GM19193 (cell line): ENCODE measurements around the gene HOXD13.

ENCODE experiments used
- POLR2A ChIP-seq: IDR thresholded peaks from 4 replicates; pipeline ENCODE4 v1.6.1; 2011; ENCODE audit not compliant: insufficient read depth, insufficient read length; ENCODE audit errors: extremely low read depth

The HOXD13 gene

DNA sequence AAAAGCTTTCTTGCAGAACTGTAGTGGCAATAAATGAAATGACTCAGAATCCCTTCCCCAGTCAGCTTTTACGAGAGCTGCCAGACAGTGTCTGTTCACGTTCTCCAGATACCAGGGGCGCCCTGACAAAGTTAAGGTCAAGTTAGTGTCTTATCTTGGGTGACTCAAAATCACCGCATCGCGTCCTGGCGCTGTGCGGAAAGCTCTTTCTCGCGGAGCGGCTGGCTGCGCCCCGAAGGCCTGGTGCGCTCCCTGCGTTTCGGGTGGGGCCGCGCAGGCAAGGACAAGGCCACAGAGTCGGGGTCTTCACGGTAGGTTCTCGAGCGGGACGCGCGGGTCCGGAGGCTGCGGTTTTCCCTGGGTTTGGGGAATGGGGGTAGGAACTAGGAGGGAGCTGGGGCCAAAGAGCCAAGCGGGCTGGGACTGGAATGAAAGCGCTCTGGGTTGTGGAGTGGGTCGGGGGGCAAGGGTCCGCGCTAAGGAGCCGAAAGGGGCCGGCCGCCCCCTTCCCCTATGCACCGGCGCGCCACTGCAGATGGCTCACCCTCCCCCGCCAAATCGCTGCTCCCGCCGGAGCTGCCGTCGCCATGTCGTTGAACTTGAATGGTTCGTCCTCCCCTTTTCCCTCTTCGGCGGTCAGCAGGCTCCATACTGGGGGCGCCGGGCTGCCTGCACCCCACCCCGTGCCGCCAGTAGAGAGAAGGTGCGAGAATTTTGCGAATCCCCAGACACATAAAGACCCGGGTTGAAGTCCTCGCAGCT, 12.0 kb downstream of the HOXD13 start:
- no peak for TF ChIP-seq POLR2A

- no peak for TF ChIP-seq POLR2A
Observed at GRCh38 chr2:176105078-176105729, 12.7 kb downstream of the HOXD13 start.

- TF ChIP-seq POLR2A = no peak
Observed at GRCh38 chr2:176105730-176106580, 13.4 kb downstream of the HOXD13 start.

DNA sequence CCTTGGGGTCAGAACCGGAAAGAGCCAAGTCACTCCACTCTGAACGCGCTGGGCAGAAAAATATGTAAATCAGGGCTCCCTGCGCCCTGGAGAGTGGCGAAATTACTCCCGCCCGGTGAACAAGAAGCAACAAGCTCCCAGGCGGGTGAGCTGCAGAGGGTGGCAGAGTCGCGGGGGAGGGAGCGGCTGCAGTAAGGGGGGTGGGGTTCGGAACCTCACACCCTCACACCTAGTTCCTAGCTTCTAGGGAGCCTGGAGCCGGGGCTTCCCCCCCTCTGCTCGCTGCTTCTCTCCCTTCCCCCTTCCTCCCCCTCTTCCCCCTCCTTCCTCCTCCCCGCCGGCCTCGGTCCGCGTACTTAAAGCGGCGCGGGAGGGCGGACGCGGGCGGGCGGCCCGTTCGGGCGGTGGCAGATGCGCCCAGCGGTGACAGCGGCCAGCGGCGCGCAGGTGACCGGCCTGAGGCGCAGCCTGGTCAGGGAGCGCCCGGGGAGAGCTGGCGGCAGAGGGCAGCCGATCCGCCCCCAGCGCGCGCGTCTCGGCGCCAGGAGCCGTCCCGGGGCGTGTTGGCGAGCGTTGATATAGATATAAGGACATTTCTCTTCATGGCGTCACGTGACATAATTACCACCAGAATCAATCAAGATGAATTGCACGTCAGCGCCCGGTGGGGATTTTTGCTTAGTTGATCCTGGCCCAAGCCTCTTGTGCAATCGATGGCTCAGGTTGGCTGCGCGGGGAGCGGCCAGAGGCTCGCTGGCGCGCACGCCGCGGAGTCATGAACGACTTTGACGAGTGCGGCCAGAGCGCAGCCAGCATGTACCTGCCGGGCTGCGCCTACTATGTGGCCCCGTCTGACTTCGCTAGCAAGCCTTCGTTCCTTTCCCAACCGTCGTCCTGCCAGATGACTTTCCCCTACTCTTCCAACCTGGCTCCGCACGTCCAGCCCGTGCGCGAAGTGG, 14.3 kb downstream of the HOXD13 start, which contains the start of gene HOXD11:
HOXD11 (plus strand) TSS at position 700 of the 959 bp plus-strand sequence; CDS start at position 776, 76 bp downstream.
- TF ChIP-seq POLR2A = no peak

DNA sequence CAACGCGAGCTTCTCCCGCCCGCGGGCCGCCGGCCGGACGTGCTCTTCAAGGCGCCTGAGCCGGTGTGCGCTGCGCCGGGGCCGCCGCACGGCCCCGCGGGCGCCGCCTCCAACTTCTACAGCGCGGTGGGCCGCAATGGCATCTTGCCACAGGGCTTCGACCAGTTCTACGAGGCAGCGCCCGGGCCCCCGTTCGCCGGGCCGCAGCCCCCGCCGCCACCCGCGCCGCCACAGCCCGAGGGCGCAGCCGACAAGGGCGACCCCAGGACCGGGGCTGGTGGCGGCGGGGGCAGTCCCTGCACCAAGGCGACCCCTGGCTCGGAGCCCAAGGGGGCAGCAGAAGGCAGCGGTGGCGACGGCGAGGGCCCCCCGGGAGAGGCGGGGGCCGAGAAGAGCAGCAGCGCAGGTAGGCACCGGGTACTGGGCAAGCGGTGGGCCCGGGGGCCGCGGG, 15.2 kb downstream of the HOXD13 start:
- TF ChIP-seq POLR2A = no peak

DNA sequence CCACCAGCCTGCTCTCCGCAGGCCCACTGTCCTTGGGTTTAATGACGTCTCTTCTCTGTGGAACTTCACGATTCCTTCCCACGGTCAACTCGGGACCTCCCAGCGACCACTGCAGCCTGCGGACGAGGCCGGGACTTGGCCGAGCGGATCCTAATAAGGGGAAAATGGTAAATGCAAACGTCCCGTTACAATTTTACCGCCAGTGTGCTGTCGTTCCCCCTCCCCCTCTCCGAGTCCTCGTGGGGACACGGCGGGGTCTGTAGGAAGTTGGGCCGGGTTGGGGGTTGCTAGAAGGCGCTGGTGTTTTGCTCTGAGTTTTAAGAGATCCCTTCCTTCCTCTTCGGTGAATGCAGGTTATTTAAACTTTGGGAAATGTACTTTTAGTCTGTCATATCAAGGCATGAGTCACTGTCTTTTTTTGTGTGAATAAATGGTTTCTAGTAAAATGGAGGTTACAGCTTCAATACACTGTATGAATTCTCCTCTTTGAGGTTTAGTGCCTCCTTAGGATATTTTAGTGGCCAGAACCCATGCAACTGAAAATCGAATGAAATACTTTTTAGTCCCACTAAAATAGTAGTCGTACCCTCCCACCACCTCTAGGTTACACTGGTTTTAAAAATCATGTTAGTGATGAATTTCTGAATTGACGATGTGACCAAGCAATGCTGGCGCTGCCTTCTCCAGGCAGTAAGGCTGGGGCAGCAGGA, 16.8 kb downstream of the HOXD13 start:
- no peak for TF ChIP-seq POLR2A

DNA sequence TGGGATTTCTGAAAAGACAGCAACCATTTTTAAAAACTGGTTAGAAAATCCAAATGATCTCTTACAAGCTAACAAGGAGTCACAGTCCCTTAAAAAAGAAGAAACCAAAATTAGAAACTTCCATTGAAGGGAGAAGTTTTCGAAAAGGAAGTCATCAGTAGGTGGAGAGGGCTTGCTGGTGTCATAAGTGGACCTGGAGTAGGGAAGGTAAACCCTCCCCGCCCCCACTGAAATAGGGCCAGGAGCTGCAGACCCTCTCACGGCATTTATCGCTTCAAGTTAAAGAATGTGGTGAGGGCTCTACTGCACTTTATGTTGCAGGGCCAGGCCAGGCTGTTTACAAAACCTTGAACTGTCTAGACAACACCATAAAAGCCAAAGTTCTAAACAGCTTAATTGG, 17.4 kb downstream of the HOXD13 start:
- TF ChIP-seq POLR2A = no peak

GRCh38 chr2:176110415-176111308, 18.1 kb downstream of the HOXD13 start:
- TF ChIP-seq POLR2A = no peak

DNA sequence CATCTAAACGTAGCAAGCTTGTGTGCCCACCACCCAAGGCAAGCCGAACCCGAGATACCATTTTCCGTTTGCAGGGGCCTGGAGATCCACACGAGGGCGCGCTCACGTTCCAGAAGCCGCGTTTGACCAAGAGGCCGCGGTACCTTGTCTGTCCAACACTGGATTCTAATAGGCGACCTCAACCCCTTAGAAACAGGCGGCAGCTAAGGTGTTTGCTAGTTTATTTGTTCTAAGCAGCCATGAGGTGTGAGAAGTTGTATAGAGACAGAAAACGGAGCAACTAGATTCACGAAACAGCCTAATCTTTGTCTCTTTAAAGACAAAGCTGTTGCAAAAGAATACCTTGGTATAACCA, 18.8 kb downstream of the HOXD13 start:
- TF ChIP-seq POLR2A = no peak

- TF ChIP-seq POLR2A = no peak
Observed at GRCh38 chr2:176111846-176112374, 19.4 kb downstream of the HOXD13 start.

DNA sequence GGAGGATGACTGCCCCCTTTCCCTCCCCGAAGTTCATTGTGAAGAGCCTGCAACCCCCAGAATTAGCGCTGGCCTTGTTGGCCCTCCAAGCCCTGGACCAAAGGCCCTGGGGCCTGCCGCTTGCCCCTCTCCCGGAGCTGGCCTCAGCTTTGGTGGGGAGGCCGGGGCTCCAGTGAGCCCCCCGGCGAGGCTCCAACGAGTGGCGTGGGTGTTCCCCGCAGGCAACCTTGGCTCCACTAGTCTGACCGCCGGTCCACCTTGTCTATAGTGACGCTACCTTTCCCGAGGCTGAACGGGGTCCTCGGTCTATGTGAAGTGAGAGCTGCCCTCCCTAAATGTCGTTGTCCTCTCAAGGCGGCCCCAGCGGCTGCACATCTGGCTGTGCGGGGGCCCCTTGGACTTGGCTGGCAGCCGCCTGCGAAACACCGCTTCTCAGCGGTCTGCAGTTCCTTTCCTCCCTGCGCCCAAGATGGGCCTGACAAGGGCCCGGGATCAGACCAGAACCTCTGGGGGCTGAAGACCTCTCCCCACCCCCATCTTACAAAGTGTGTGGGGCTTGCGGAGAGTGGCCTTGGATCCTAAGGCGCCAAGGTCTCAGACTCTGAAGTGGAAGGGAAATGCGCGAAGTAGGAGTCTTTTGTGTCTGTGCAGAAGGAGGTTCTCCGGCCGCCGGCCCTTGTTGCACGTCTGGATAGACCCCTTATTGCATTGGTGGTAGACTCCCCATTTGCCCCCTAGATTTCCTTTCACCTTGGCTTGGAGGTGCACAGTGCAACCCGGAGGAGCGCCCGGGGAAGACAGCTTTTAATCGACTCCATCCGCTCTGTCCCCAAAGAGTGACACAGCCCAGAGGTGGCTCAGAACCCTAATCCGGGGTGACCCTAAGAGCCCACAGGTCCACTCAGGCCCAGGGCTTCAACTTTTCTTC, 20.1 kb downstream of the HOXD13 start:
- no peak for TF ChIP-seq POLR2A

GRCh38 chr2:176114120-176114929, 21.8 kb downstream of the HOXD13 start:
- TF ChIP-seq POLR2A = no peak
